Measurements from ENCODE around the gene TBL1X. TPM values are rescaled to one million over a fixed set of nuclear protein-coding genes. Genes with fewer than 3 reads are reported as not detected.

TBL1X gene
- total and polyA plus RNA-seq, 2 of the 8 experiments (the other 6 are each of a cell fraction or from before 2014, with no cell fraction given), result 13.3 to 25.6 TPM

DNA sequence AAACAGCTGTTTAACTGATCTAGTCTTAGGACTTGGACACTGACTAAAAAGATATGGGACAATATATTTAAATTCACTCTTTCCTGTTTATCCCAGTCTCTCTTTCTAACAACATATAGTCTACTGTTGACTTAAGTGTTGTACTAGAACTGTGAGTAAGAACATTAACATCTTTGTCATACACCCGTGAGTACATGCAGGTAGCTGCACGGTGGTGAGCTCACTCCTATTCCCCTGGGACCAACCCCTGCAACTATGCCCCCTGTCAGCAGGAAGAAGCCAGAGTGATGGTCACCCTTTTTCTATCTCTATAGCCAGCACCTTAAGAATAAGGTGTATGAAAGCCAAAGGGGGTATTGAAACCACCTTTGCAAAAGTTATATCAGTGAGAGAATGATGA lies 17.6 kb downstream of the TBL1X start:
- POLR2A ChIA-PET (ENCODE audit: partially characterized antibody), result no interaction called here
- no peaks in the 10 kb centered on the region for H3K27me3 ChIP-seq (replicated peaks in 1 of 4; ENCODE audit: control insufficient read depth in 3 of 4, extremely low read depth in 1 of 4, insufficient read depth in 3 of 4, low read length in 3 of 4)
- H3K27ac ChIP-seq (ENCODE audit: low read depth, low read length), result no peak overlapping the region
- no peaks in the 10 kb centered on the region for H3K9me3 ChIP-seq (ENCODE audit: insufficient read depth in 2 of 2, low read depth in 1 of 2, low read length in 1 of 2)
- no peak overlapping the region for H2BK12ac ChIP-seq (ENCODE audit: low read depth, low read length)
- no peak overlapping the region for H2AFZ ChIP-seq (ENCODE audit: low read length)
- no peak overlapping the region for H2BK5ac ChIP-seq (ENCODE audit: low read depth, low read length)
- no peak overlapping the region for H2BK20ac ChIP-seq (ENCODE audit: low read length)
- no peaks in the 10 kb centered on the region for H3K79me1 ChIP-seq (ENCODE audit: low read depth, low read length)
- H3K14ac ChIP-seq (ENCODE audit: insufficient read length), result no peak overlapping the region
- no peak overlapping the region for H4K91ac ChIP-seq (replicated peaks; ENCODE audit: insufficient read length, low read length)
- CTCF ChIA-PET (ENCODE audit: partially characterized antibody), result interaction anchor here (1.3 to 1.5 kb wide), 2 partner anchors 19 kb away, joined by 3 to 4 read pairs; no protein-coding TSS in a partner anchor
- 88% methylated on average over 2 of the region's 2 CpGs; no CpG with 5 or more reads in 1 of the 2 experiments for WGBS, 2 experiments (ENCODE audit: extremely low coverage in 1 of 2, insufficient coverage in 1 of 2, insufficient read length in 1 of 2, insufficient replicate concordance in 2 of 2, low coverage in 1 of 2, low lambda C conversion rate in 2 of 2, missing lambda C conversion rate in 1 of 2)
- H3K4me3 ChIP-seq (ENCODE audit: extremely low read depth in 1 of 4, insufficient read depth in 2 of 4, low read depth in 3 of 4, low read length in 4 of 4), result no peak overlapping the region
- peaks cover 0 to 42% of the 10 kb centered on the region in 2 experiments; a peak in 2 of 4 replicates for H3K79me2 ChIP-seq (ENCODE audit: control insufficient read depth in 1 of 2, insufficient read depth in 2 of 2, low read length in 2 of 2)
- H4K8ac ChIP-seq (ENCODE audit: extremely low read depth, insufficient read depth, low read length), result no peak overlapping the region
- H3K18ac ChIP-seq (ENCODE audit: extremely low read depth, low read length), result no peak overlapping the region
- no peak overlapping the region for H2BK120ac ChIP-seq (replicated peaks; ENCODE audit: low read depth, low read length)
- no peak overlapping the region for H3K56ac ChIP-seq (replicated peaks; ENCODE audit: insufficient read length, low read depth, low read length)
- no peak overlapping the region for H3K9ac ChIP-seq (replicated peaks in 1 of 4; ENCODE audit: extremely low read depth in 1 of 4, low read depth in 3 of 4, low read length in 3 of 4)
- FAIRE-seq (no peak), DNase-seq (ENCODE audit: low read depth in 1 of 2, low spot score in 2 of 2) (no peak)
- H2BK15ac ChIP-seq (ENCODE audit: low read length), result no peak overlapping the region
- no peaks in the 10 kb centered on the region for H3K36me3 ChIP-seq (ENCODE audit: control insufficient read depth in 2 of 4, insufficient read depth in 4 of 4, low read length in 3 of 4)
- no peaks in the 10 kb centered on the region; a peak in 2 of 7 replicates for H3K4me1 ChIP-seq (replicated peaks in 1 of 4; ENCODE audit: control insufficient read depth in 3 of 4, insufficient read depth in 4 of 4, low read length in 3 of 4)
- H3K4ac ChIP-seq (replicated peaks; ENCODE audit: insufficient read length, low read depth, low read length), result no peak overlapping the region
- H3K23ac ChIP-seq (ENCODE audit: insufficient read length), result no peak overlapping the region
- no peak overlapping the region for H2AK5ac ChIP-seq (ENCODE audit: low read depth, low read length)
- no peak overlapping the region for H4K5ac ChIP-seq (ENCODE audit: insufficient read length, low read depth, low read length)
- H3K4me2 ChIP-seq (ENCODE audit: insufficient read depth in 1 of 2, low read depth in 2 of 2, low read length in 2 of 2), result no peak overlapping the region
- H4K20me1 ChIP-seq (replicated peaks in 1 of 2; ENCODE audit: control insufficient read depth in 1 of 2, insufficient read depth in 2 of 2, low read length in 2 of 2), result peaks cover 0 to 1% of the 10 kb centered on the region in 2 experiments
- no peaks in the 10 kb centered on the region for H3K23me2 ChIP-seq (ENCODE audit: low read depth, low read length)
- TF ChIP-seq SIN3A (conservative IDR thresholded peaks at IDR 0.05 in 1 of 2, IDR thresholded peaks at IDR 0.05 in 1 of 2; ENCODE audit: low read depth in 1 of 2, low read length in 2 of 2) (no peak), YY1 (IDR thresholded peaks at IDR 0.05; ENCODE audit: low read depth, low read length) (no peak), TAF7 (optimal IDR thresholded peaks at IDR 0.05; ENCODE audit: borderline replicate concordance, low read depth, low read length) (no peak), SRF (IDR thresholded peaks at IDR 0.05; ENCODE audit: low read depth, low read length) (no peak), SP2 (IDR thresholded peaks at IDR 0.05; ENCODE audit: low read length) (no peak), POU5F1 (IDR thresholded peaks at IDR 0.05; ENCODE audit: low read depth, low read length) (no peak), SAP30 (IDR thresholded peaks at IDR 0.05; ENCODE audit: insufficient read depth, insufficient replicate concordance, low read length) (no peak)
- TF ChIP-seq, protein P1, sequence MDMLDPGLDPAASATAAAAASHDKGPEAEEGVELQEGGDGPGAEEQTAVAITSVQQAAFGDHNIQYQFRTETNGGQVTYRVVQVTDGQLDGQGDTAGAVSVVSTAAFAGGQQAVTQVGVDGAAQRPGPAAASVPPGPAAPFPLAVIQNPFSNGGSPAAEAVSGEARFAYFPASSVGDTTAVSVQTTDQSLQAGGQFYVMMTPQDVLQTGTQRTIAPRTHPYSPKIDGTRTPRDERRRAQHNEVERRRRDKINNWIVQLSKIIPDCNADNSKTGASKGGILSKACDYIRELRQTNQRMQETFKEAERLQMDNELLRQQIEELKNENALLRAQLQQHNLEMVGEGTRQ (IDR thresholded peaks at IDR 0.05; ENCODE audit: low read length), result no peak
- TF ChIP-seq, protein P2, sequence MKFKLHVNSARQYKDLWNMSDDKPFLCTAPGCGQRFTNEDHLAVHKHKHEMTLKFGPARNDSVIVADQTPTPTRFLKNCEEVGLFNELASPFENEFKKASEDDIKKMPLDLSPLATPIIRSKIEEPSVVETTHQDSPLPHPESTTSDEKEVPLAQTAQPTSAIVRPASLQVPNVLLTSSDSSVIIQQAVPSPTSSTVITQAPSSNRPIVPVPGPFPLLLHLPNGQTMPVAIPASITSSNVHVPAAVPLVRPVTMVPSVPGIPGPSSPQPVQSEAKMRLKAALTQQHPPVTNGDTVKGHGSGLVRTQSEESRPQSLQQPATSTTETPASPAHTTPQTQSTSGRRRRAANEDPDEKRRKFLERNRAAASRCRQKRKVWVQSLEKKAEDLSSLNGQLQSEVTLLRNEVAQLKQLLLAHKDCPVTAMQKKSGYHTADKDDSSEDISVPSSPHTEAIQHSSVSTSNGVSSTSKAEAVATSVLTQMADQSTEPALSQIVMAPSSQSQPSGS (IDR thresholded peaks at IDR 0.05; ENCODE audit: low read length), result no peak
- TF ChIP-seq, protein P3, sequence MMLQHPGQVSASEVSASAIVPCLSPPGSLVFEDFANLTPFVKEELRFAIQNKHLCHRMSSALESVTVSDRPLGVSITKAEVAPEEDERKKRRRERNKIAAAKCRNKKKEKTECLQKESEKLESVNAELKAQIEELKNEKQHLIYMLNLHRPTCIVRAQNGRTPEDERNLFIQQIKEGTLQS (IDR thresholded peaks at IDR 0.05; ENCODE audit: insufficient read depth, low read depth, low read length), result no peak

Data from H1 (cell line).